Kasumi-1 (cell line): ENCODE data around the gene C19orf47.
"Not testable (repeated sequence)": the region's sequence is repeated elsewhere in the genome, so short reads cannot be mapped to it uniquely, and the experiment has no call there.

Source experiments
- DNase-seq, 2 experiments: peaks; one replicate each; lab custom pipeline; 2025; lab: John Stamatoyannopoulos, UW

The C19orf47 gene

GRCh38 chr19:40376286-40376862 lies 28.2 kb upstream of the C19orf47 start:
- no peak for DNase-seq

- no peak for DNase-seq
Observed at GRCh38 chr19:40374084-40374483, 25.9 kb upstream of the C19orf47 start.

DNA sequence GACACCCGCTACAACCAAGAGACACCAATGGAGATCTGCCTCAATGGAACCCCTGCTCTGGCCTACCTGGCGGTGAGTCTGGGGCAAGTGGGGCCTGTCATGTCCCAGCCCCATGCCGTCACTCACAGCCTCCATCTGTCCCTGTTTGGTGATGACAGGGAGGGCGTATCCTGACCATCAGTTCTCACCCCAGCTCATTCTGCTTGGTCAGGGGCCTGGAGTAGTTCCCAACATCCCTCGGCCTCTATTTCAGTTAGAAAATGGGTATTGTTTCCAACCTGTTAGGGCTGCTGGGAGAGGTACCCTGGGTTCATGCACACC lies 23.6 kb upstream of the C19orf47 start:
- DNase-seq = no peak

DNA sequence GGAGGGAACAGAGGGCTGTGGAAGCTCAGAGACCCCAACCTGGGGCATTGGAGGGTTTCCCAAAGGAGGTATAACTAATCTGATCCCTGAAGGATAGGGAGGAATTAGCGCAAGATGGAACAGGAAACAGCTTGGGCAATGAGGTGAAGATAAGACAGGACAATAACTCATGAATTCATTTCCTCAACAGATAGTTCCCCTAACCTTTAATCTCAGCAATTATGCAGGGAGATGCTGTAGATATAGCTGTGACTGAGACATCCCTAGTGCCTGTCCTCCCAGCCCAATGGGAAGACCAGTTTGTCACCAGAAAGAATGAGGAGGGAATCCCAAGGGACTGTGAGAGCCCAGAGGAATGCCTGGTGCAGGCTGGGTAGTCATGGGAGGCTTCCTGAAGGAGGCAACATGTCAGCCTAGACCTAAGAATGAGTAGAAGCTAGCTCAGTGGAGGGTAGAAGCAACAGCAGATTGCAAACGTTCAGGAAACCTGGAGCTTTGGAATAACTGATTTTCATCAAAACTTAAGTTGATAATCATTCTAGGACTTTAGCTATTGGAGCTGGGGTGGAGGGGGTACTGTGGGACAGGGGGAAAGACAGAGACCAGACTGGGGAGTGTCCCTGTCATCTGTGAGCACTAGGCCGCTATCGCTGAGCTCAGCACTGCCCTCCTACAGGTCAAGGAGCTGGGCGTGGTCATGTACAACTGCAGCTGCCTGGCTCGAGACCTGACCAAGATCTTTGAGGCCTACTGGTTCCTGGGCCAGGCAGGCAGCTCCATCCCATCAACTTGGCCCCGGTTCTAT lies 23.0 kb upstream of the C19orf47 start:
- no peak for DNase-seq

GRCh38 chr19:40370253-40370652 lies 22.1 kb upstream of the C19orf47 start:
- DNase-seq = not testable (repeated sequence)

DNA sequence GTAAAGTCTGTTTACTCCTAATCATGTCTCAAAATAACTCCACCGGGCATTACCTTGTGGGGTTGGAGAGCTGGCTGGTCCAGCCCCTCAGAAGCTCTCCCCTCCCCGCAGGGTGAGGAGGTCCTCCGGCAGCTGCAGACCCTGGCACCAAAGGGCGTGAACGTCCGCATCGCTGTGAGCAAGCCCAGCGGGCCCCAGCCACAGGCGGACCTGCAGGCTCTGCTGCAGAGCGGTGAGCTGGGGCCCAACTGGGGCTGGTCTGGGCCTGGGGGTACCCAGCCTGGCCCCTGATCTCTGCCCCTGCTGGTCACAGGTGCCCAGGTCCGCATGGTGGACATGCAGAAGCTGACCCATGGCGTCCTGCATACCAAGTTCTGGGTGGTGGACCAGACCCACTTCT lies 21.6 kb upstream of the C19orf47 start:
- no peak for DNase-seq

DNA sequence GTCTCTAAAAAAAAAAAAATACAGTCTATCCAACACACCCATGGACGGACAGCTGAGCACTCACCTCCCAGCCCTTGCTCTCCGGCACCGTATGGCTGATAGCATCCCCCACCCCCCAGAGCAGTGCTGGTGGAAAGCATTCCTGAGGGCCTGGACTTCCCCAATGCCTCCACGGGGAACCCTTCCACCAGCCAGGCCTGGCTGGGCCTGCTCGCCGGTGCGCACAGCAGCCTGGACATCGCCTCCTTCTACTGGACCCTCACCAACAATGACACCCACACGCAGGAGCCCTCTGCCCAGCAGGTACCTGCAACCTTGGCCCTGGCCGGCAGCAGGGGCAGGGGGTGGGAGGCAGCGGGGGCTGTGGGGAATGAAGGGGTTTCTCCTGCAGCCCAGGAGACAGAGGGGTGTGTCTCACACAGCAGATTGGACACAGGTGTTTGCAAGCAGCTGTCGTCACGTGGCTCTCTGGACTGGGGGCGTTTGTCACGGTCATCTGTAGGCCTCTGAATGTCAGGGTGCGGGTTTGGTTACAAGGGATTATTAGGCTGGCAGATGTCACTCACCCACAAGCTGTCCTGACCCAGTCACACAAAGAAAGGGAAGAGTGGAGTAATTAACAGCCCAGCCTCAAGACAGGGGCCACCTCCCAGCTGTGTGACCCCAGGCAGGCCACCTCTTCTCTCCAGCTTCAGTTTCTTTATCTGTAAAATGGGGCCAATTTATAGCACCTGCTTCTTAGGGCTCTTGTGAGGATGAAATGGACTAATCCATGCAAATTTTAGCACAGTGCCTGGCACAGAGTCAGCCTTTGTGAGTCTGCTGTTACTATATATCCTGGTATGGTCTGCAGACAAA lies 19.6 kb upstream of the C19orf47 start:
- DNase-seq = no peak

GRCh38 chr19:40366697-40367561 lies 18.7 kb upstream of the C19orf47 start:
- no peak for DNase-seq

DNA sequence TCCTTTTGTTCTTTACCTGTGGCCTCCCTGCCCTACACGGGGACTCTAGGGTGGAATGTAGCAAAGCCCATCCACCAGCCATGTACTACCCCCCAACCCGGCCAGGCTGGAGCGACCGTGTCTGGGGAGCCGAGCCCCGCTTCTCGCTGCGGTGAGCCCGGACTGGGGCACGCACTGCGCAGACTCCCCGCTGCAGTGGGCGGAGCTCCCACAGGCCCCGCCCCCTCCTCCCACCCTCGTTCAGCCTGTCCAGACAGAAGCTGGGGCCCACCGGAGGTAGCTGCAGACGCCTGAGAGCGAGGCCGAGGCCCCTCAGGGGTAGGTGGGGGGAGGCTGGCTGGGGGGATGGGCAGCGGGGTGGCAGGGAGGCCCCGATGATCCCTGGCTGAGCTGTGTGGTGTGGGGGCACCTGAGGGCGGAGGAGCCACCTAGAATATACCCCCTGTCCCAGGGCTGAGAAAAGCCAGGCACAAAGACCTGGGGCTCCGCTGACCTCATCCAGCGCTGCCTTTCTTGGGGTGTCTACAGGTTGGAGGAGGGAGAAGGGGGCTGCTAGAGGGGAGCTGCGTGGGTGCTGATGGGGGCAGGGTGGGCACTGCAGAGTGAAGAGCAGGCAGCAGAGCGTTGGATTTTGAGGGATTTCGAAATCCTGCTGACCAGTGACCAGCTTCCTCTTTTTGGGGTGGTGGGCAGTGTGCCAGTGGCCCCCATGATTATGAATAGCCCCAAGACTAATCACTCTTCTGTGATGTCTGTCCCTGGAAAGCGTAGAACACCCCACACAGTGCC lies 17.6 kb upstream of the C19orf47 start:
- no peak for DNase-seq

DNA sequence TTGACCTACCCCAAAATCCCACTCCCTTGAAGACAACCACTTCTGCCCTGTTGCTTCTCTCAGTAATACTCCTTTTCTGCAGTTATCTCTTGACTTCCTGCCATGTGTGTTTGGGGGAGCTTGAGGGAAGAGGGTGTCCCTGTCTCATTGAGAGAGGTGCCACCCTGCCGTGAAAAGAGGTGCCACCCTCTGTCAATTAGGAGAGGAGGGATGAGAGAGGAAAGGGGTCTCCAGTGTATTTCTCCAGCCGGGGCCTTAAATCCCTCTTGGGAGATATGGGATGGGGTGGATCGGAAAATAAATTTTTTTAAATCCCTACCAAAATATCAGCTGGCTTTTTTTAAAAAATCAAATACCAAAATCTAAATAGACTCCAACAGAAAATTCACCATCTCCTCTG lies 16.8 kb upstream of the C19orf47 start:
- no peak for DNase-seq

DNA sequence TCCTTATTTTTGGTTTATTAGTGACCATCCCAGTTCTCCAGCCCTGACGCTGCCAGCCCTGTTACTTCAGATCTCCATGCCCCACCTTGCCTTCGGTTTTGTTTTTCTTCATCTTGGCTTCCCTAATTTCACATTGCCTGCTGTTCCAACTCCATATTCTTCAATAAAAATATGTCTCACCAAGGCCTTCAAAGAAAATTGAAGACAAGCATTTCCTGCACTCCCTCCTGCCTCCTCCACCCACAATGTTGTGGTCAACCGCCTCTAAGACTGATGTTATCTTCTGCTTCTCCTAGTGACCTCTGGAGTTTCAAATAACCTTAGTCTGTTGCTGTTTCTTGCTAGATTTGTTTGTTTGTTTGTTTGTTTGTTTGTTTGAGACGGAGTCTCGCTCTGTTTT lies 14.9 kb upstream of the C19orf47 start:
- peak in 1 of 2 experiments; percentile 7 for DNase-seq

DNA sequence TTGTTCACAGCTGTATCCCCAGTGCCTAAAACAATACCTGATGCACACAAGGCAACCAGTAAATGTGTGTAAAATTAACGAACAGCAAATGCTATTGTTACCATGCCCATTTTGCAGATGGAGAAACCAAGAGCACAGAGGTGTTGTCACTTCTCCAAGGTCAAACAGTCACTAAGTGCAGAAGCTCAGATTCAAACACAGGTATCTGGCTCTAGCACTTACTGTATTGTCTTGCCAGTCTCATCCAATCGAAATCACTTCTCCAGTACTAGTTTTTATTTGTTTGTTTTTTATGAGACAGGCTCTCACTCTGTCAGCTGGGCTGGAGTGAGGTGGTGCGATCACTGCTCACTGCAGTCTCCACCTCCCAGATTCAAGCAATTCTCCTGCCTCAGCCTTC lies 14.0 kb upstream of the C19orf47 start:
- no peak for DNase-seq

GRCh38 chr19:40360708-40361241 lies 12.6 kb upstream of the C19orf47 start:
- DNase-seq = no peak

DNA sequence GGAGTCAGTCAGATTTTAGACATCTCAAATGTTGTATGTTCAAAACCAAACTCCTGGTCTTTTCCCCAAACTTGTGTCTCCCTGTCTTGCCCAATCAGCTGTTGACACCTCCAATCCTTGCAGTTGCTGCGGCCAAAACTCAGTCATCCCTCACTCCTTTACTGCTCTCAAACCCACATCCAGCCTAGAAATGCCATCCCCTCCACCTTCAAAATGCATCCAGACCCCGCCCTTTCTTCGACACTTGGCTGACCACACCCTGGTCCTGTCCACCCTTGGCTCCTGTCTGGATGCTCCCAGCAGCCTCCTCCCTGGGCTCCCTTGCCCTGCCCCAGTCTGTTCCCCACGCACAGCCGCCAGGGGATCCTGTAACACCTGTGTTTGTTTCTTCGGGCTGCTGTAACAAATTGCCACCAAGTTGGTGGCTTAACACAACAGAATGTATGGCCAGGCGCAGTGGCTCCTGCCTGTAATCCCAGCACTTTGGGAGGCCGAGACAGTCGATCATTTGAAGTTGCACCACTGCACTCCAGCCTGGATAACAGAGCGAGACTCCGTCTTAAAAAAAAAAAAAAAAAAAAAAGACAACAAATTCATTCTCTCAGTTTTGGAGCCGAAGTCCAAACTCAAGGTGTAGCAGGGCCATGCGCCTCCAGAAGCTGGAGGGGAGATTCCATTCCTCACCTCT lies 12.0 kb upstream of the C19orf47 start:
- DNase-seq = no peak

- peak; percentile 18 to 22 for DNase-seq
Observed at GRCh38 chr19:40358773-40359172, 10.6 kb upstream of the C19orf47 start.

DNA sequence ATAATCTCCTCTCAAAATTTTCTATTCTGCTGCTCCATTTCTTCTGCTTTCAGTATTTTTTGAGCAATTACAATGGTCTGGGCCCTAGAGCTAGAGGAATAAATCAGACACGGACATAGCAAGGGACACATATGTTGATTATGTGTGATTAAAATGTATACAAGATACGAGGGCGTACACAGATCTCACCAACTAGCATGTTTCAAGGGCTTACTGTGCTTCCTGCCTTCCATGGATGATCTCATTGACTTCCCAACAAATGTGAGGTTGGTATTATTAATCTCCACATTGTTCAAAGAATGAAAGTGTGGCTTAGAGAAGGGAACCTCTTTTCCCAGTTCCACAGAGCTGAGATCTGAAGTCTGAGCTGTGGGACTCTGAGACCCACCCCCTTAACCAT lies 9.4 kb upstream of the C19orf47 start:
- DNase-seq = no peak

DNA sequence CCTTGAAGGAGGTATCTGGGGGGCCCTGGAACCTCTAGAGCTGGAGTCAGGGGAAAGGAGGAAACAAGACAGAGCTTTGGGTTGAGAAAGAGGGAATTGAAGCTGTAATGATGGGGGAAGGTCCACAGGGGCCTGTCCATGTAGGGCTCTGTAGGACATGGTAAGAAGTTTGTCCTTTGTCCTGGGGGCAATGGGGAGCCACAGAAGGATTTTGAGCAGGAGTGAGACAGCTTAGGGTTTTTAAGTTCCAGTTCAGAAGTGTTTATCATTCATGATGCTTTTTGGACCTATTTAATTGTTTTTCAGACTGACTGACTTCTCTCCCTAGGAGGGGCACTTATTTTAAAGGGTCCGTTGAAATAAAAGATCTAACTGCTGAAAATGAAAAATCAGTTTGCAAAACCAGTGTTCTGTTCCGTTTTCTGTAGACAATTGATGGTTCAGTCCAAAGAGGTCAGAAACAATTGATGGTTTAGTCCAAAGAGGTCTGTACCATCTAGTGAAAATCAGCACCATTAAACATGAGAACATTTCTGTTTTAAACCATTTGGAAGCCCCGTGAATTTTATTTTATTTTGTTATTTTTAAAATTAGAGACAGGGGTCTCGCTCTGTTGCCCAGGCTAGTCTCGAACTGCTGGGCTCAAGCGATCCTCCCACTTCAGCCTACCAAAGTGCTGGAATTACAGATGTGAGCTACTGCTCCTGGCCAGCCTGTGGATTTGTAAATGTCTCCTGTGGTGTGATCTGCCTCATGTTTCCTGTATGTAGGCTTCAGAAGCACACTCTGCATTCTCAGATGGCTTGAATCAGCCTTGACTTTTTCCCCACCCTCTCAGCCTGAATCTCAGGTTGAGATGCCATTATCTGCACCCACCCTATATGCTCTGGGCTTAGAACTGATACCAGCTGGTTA lies 8.7 kb upstream of the C19orf47 start:
- no peak for DNase-seq

DNA sequence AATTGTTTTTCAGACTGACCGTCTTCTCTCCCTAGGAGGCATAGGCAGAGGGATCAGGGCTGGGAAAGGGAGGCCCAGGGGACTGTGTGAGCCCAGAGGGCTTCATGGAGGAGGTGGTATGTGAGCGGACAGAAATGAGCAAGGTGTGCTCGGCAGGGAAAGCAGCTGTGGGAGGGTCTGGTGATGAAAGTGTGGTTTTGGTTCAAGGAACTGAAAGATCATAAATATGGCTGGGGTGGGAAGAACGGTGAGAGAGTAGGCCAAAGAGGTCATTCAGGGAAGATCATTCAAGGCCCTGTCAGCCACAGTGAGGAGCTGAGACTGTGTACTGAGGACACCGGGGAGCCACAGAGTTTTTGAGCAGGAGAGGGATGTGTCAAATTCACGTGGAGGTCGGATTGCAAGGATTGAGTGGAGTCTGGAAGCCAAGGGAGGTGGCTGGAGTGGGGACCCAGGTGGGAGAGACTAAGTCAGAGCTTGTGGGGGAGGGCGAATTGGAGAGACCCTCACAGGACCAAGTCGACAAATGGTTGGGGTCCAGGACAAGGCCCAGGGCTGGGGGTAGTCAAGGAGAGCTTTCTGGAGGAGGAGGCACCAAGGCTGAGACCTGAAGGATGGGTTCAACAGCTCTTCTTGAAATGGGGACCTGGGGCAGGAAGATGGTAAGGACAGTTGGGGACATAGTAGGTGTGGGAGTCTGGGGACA lies 7.9 kb upstream of the C19orf47 start:
- DNase-seq = no peak
